Endothelial cell of umbilical vein (primary cell): Measurements from ENCODE around the gene MBD2. TPM values are rescaled to one million over a fixed set of nuclear protein-coding genes. Genes with fewer than 3 reads are reported as not detected.

Experiments
- BruUV-seq: library from RNA; stranded (reverse); fragments of 400-500 nt; replicated peaks from 2 replicates; lab custom pipeline; 2021; lab: Mats Ljungman, UMichigan
- CTCF ChIA-PET: fragments of 300-600, 350-600 bp; sonication (Branson Sonifier 250); formaldehyde crosslinking; loops from one replicate; lab custom pipeline; 2021; ENCODE audit warnings: antibody characterized with exemption, inconsistent platforms; lab: Charles Lee
- POLR2A ChIA-PET: fragments of 300-600, 350-600 bp; sonication (Branson Sonifier 250); formaldehyde crosslinking; loops from one replicate; lab custom pipeline; 2021; ENCODE audit warnings: antibody characterized with exemption, inconsistent platforms; lab: Charles Lee
- DNase-seq: peaks from one replicate; pipeline ENCODE4 v3.0.0-alpha.2; 2011; ENCODE audit warnings: low read depth, low spot score
- FAIRE-seq: peaks from 2 replicates; lab custom pipeline; 2011; peaks lifted over from hg19 to GRCh38; lab: Jason Lieb, UNC
- H2AFZ ChIP-seq: 2 replicates; pipeline ENCODE4 v1.6.0; 2012; ENCODE audit warnings: low read depth, low read length, control low read depth, inconsistent platforms
- H3K27ac ChIP-seq: 2 replicates; pipeline ENCODE4 v1.5.1; 2011; ENCODE audit warnings: low read depth, mild to moderate bottlenecking, control low read depth, low read length, moderate library complexity; ENCODE audit not compliant: insufficient read depth
- H3K27me3 ChIP-seq, 2 experiments: 2 replicates each; pipeline versions ENCODE4 v1.6.0 to v1.6.1; 2011; ENCODE audit warnings: low read length in 2 of 2, mixed read lengths in 1 of 2; ENCODE audit not compliant: control insufficient read depth in 2 of 2, insufficient read depth in 2 of 2
- H3K36me3 ChIP-seq, 2 experiments: 2 replicates in 1 of 2; 3 replicates in 1 of 2; pipeline ENCODE4 v1.5.1; 2011; ENCODE audit warnings: low read length in 2 of 2, mild to moderate bottlenecking in 1 of 2, moderate library complexity in 1 of 2; ENCODE audit not compliant: control insufficient read depth in 2 of 2, insufficient read depth in 2 of 2; ENCODE audit errors: extremely low read depth in 1 of 2
- H3K4me1 ChIP-seq: 3 replicates; pipeline ENCODE4 v1.5.1; 2011; ENCODE audit warnings: mild to moderate bottlenecking, low read length; ENCODE audit not compliant: control insufficient read depth, insufficient read depth; ENCODE audit errors: extremely low read depth
- H3K4me2 ChIP-seq: 2 replicates; pipeline ENCODE4 v1.6.1; 2011; ENCODE audit warnings: low read length, control low read depth, mixed read lengths; ENCODE audit not compliant: insufficient read depth
- H3K4me3 ChIP-seq, 3 experiments: fragments of 200-600 bp in 1 of 3; sonication (generic), shearing (Covaris generic) in 1 of 3; replicated peaks in 1 of 3; 2 replicates each; pipeline ENCODE4 v1.5.1; 2011 to 2016; ENCODE audit warnings: control low read depth in 3 of 3, low read length in 3 of 3, mild to moderate bottlenecking in 2 of 3, inconsistent platforms in 1 of 3, low read depth in 1 of 3, moderate library complexity in 1 of 3; ENCODE audit not compliant: insufficient read depth in 1 of 3
- H3K79me2 ChIP-seq: 2 replicates; pipeline ENCODE4 v1.6.0; 2012; ENCODE audit warnings: low read length, inconsistent platforms; ENCODE audit not compliant: control insufficient read depth, insufficient read depth
- H3K9ac ChIP-seq: replicated peaks from 2 replicates; pipeline ENCODE3; 2011; ENCODE audit warnings: low read length, control low read depth; ENCODE audit not compliant: insufficient read depth; ENCODE audit errors: extremely low read depth
- H3K9me1 ChIP-seq: replicated peaks from 3 replicates; pipeline ENCODE4 v1.6.0; 2011; ENCODE audit warnings: mild to moderate bottlenecking, low read length; ENCODE audit not compliant: control insufficient read depth, insufficient read depth; ENCODE audit errors: extremely low read depth
- H3K9me3 ChIP-seq: replicated peaks from 2 replicates; pipeline ENCODE4 v1.5.1; 2012; ENCODE audit warnings: low read length, inconsistent platforms; ENCODE audit not compliant: control insufficient read depth, insufficient read depth
- H4K20me1 ChIP-seq: replicated peaks from 2 replicates; pipeline ENCODE3; 2011; ENCODE audit warnings: mild to moderate bottlenecking, low read length; ENCODE audit not compliant: control insufficient read depth, insufficient read depth; ENCODE audit errors: extremely low read depth
- CTCF ChIP-seq, 2 donors: IDR thresholded peaks; 1 replicate in 1 of 2; 2 replicates in 1 of 2; pipeline ENCODE4 v1.5.1; 2011; ENCODE audit warnings: low read length in 2 of 2, mild to moderate bottlenecking in 2 of 2, moderate library complexity in 2 of 2, control low read depth in 1 of 2, inconsistent platforms in 1 of 2, low read depth in 1 of 2; ENCODE audit not compliant: insufficient read depth in 1 of 2; ENCODE audit errors: extremely low read depth in 1 of 2
- EZH2 ChIP-seq: IDR thresholded peaks from 2 replicates; pipeline ENCODE4 v1.6.1; 2012; ENCODE audit warnings: borderline replicate concordance, low read depth, mild to moderate bottlenecking, moderate library complexity, low read length, inconsistent platforms; ENCODE audit not compliant: severe bottlenecking
- FOS ChIP-seq: IDR thresholded peaks from 2 replicates; pipeline ENCODE4 v1.6.1; 2011; ENCODE audit warnings: mild to moderate bottlenecking, low read length, moderate library complexity, borderline replicate concordance; ENCODE audit not compliant: insufficient read depth
- GATA2 ChIP-seq: IDR thresholded peaks from 2 replicates; pipeline ENCODE4 v1.7.0; 2011; ENCODE audit warnings: low read depth, mild to moderate bottlenecking, moderate library complexity, mixed read lengths, low read length; ENCODE audit not compliant: insufficient read length, insufficient read depth
- JUN ChIP-seq: IDR thresholded peaks from 2 replicates; pipeline ENCODE4 v1.6.1; 2011; ENCODE audit warnings: borderline replicate concordance, low read depth; ENCODE audit not compliant: insufficient read length, insufficient read depth
- MAX ChIP-seq: IDR thresholded peaks from 2 replicates; pipeline ENCODE4 v1.6.1; 2011; ENCODE audit not compliant: insufficient read depth, insufficient read length
- MYC ChIP-seq: IDR thresholded peaks from one replicate; pipeline ENCODE4 v1.6.1; 2011; ENCODE audit warnings: mild to moderate bottlenecking, low read depth, low read length
- POLR2A ChIP-seq: IDR thresholded peaks from 2 replicates; pipeline ENCODE4 v1.6.1; 2012; ENCODE audit warnings: low read depth, mild to moderate bottlenecking, control low read depth, low read length
- POLR2AphosphoS5 ChIP-seq: IDR thresholded peaks from 2 replicates; pipeline ENCODE4 v1.6.1; 2012; ENCODE audit warnings: low read depth, mild to moderate bottlenecking, control low read depth, low read length, moderate library complexity; ENCODE audit not compliant: insufficient read depth
- dilution Hi-C: fragments of 300-500 bp; cut with MboI; formaldehyde crosslinking; loops from one replicate; pipeline ENCODE4 v1.15.0; 2019; ENCODE audit warnings: low sequenced_read_pairs; ENCODE audit not compliant: extremely low pct_ligation_motif_present
- intact Hi-C: fragments of 100-400 bp; cut with micrococcal nuclease; formaldehyde crosslinking; loops from one replicate; pipeline ENCODE4 v1.10.0; 2022
- polyA plus RNA-seq, 4 experiments: library from polyadenylated mRNA; depleted of rRNA in 3 of 4; stranded (reverse) in 3 of 4; unstranded in 1 of 4; fragments of >200 nt; gene quantifications; 2 replicates each; pipeline versions ENCODE4 v1.2.1 to v1.2.3, GENCODE V29; 2011 to 2012; ENCODE audit warnings: missing spikeins in 1 of 4
- total RNA-seq: library from RNA; stranded (reverse); gene quantifications from 2 replicates; pipeline ENCODE4 v1.2.3, GENCODE V29; 2021

MBD2 gene
- total and polyA plus RNA-seq, 2 donors (not counting 3 experiments of a cell fraction or from before 2014, with no cell fraction given): 86.8 to 110 TPM

- Histone ChIP-seq H3K9ac (no peak overlapping the region), H3K9me3 (no peaks in the 10 kb centered on the region), H3K4me2 (no peak overlapping the region), H3K4me1 (peaks cover 2% of the 10 kb centered on the region), H3K36me3 (no peaks in the 10 kb centered on the region), H2AFZ (no peak overlapping the region), H3K27me3 (no peaks in the 10 kb centered on the region), H3K79me2 (no peaks in the 10 kb centered on the region), H3K27ac (no peak overlapping the region), H4K20me1 (no peaks in the 10 kb centered on the region), H3K9me1 (no peaks in the 10 kb centered on the region), H3K4me3 (no peak overlapping the region)
- FAIRE-seq (no peak), DNase-seq (no peak)
- dilution Hi-C loops (no loop called here), intact Hi-C loops (no loop called here)
- TF ChIP-seq POLR2AphosphoS5: no peak
- no peak for TF ChIP-seq FOS
- no peak for TF ChIP-seq MYC
- no peak for TF ChIP-seq POLR2A
- no peak for TF ChIP-seq JUN
- no peak for TF ChIP-seq EZH2
- TF ChIP-seq GATA2: no peak
- ChIA-PET CTCF (interaction anchor here (0.6 to 5.3 kb wide), 5 partner anchors 13 to 140 kb away, joined by 3 to 67 read pairs (median 3); no protein-coding TSS in a partner anchor), POLR2A (no interaction called here)
- no TSS peak for BruUV-seq
These were observed 94.3 kb downstream of the MBD2 start for GRCh38 chr18:54130177-54130576.

GRCh38 chr18:54129448-54130067 lies 94.9 kb downstream of the MBD2 start:
- no peak for DNase-seq
- FAIRE-seq: no peak
- H3K4me1 ChIP-seq: peaks cover 2% of the 10 kb centered on the region
- dilution Hi-C loops (no loop called here), intact Hi-C loops (no loop called here)
- no peaks in the 10 kb centered on the region for H3K79me2 ChIP-seq
- no peaks in the 10 kb centered on the region for H3K9me3 ChIP-seq
- H4K20me1 ChIP-seq: no peaks in the 10 kb centered on the region
- H3K4me3 ChIP-seq: no peak overlapping the region
- ChIA-PET CTCF (interaction anchor here (0.6 to 5.3 kb wide), 7 partner anchors 12 to 562 kb away, joined by 3 to 67 read pairs (median 4); partner anchors contain the start of gene POLI), POLR2A (no interaction called here)
- TF ChIP-seq EZH2: no peak
- no peak for TF ChIP-seq POLR2AphosphoS5
- no peak for TF ChIP-seq FOS
- no peak for TF ChIP-seq MAX
- TF ChIP-seq GATA2: no peak
- no peak for TF ChIP-seq JUN
- no peak for TF ChIP-seq MYC
- TF ChIP-seq CTCF (IDR thresholded peaks at IDR 0.05; ENCODE audit: extremely low read depth in 1 of 2, insufficient read depth in 1 of 2, low read depth in 1 of 2, low read length in 2 of 2): no peak
- TF ChIP-seq POLR2A: no peak
- H3K9ac ChIP-seq: no peak overlapping the region
- BruUV-seq: no TSS peak
- H3K4me2 ChIP-seq: no peak overlapping the region
- no peaks in the 10 kb centered on the region for H3K27me3 ChIP-seq
- no peak overlapping the region for H3K27ac ChIP-seq
- no peaks in the 10 kb centered on the region for H3K36me3 ChIP-seq
- no peaks in the 10 kb centered on the region for H3K9me1 ChIP-seq
- no peak overlapping the region for H2AFZ ChIP-seq
